GM21576 (cell line): ENCODE measurements around the gene DNLZ.

Source experiments
- ATAC-seq: cut with Tn5 transposase; IDR thresholded peaks from one replicate; pipeline ENCODE4 v1.9.1; 2021; ENCODE audit warnings: mild to moderate bottlenecking, moderate library complexity; ENCODE audit not compliant: unreplicated experiment

Gene DNLZ

GRCh38 chr9:136377341-136378169 lies 14.0 kb upstream of the DNLZ start:
- ATAC-seq, result no peak

- ATAC-seq, result no peak
Measured at GRCh38 chr9:136376457-136376856, 12.9 kb upstream of the DNLZ start.

- ATAC-seq, result no peak
Measured at GRCh38 chr9:136375096-136375495, 11.6 kb upstream of the DNLZ start.

GRCh38 chr9:136374183-136374575 lies 10.6 kb upstream of the DNLZ start:
- no peak for ATAC-seq

- no peak for ATAC-seq
Measured at GRCh38 chr9:136373300-136374182, 10.0 kb upstream of the DNLZ start, which contains the start of gene CARD9. TSS of gene CARD9 (minus strand) at chr9:136373669. CDS start at chr9:136372078, 1,591 bp downstream.

GRCh38 chr9:136372561-136373299 lies 9.2 kb upstream of the DNLZ start:
- no peak for ATAC-seq

GRCh38 chr9:136372006-136372405 lies 8.5 kb upstream of the DNLZ start:
- ATAC-seq, result no peak

- ATAC-seq, result no peak
Measured at GRCh38 chr9:136371533-136371880, 8.0 kb upstream of the DNLZ start.

GRCh38 chr9:136370687-136371532 lies 7.4 kb upstream of the DNLZ start:
- no peak for ATAC-seq

GRCh38 chr9:136370037-136370436 lies 6.5 kb upstream of the DNLZ start:
- ATAC-seq, result no peak

- ATAC-seq, result no peak
Measured at GRCh38 chr9:136368190-136368589, 4.6 kb upstream of the DNLZ start.

- no peak for ATAC-seq
Measured at GRCh38 chr9:136367296-136368145, 4.0 kb upstream of the DNLZ start.

- ATAC-seq, result no peak
Measured at GRCh38 chr9:136366826-136367225, 3.3 kb upstream of the DNLZ start.

GRCh38 chr9:136365775-136366222 lies 2.3 kb upstream of the DNLZ start:
- no peak for ATAC-seq

- ATAC-seq, result no peak
Measured at GRCh38 chr9:136364942-136365774, 1.6 kb upstream of the DNLZ start.

GRCh38 chr9:136363949-136364748 lies 605 bp upstream of the DNLZ start:
- no peak for ATAC-seq

GRCh38 chr9:136362450-136362784 lies 1.1 kb downstream of the DNLZ start:
- ATAC-seq, result no peak
